ENCODE measurements around the gene DSCAML1.

Gene DSCAML1

GRCh38 chr11:117715801-117716200 lies 81.2 kb downstream of the DSCAML1 start:
- TF ChIP-seq FOXP2 (optimal IDR thresholded peaks at IDR 0.05; ENCODE audit: borderline replicate concordance, extremely low read depth, extremely low read length, insufficient read depth) (no peak), REST (IDR thresholded peaks at IDR 0.05; ENCODE audit: insufficient read depth in 1 of 2, low read depth in 2 of 2, low read length in 2 of 2) (no peak), TAF1 (IDR thresholded peaks at IDR 0.05; ENCODE audit: borderline replicate concordance, insufficient read depth, low read length) (no peak), POLR2AphosphoS5 (IDR thresholded peaks at IDR 0.05; ENCODE audit: low read depth, low read length) (no peak), SIN3A (IDR thresholded peaks at IDR 0.05; ENCODE audit: borderline replicate concordance, insufficient read depth, low read length) (no peak)

- TF ChIP-seq REST (IDR thresholded peaks at IDR 0.05; ENCODE audit: insufficient read depth in 1 of 2, low read depth in 2 of 2, low read length in 2 of 2) (no peak), POLR2AphosphoS5 (IDR thresholded peaks at IDR 0.05; ENCODE audit: low read depth, low read length) (no peak), SIN3A (IDR thresholded peaks at IDR 0.05; ENCODE audit: borderline replicate concordance, insufficient read depth, low read length) (no peak), TAF1 (IDR thresholded peaks at IDR 0.05; ENCODE audit: borderline replicate concordance, insufficient read depth, low read length) (no peak), FOXP2 (optimal IDR thresholded peaks at IDR 0.05; ENCODE audit: borderline replicate concordance, extremely low read depth, extremely low read length, insufficient read depth) (no peak)
Measured at GRCh38 chr11:117713538-117713991, 83.5 kb downstream of the DSCAML1 start.

- TF ChIP-seq FOXP2 (optimal IDR thresholded peaks at IDR 0.05; ENCODE audit: borderline replicate concordance, extremely low read depth, extremely low read length, insufficient read depth), result no peak
- TF ChIP-seq SIN3A (IDR thresholded peaks at IDR 0.05; ENCODE audit: borderline replicate concordance, insufficient read depth, low read length), result no peak
- TF ChIP-seq TAF1 (IDR thresholded peaks at IDR 0.05; ENCODE audit: borderline replicate concordance, insufficient read depth, low read length), result no peak
- TF ChIP-seq REST (IDR thresholded peaks at IDR 0.05; ENCODE audit: insufficient read depth in 1 of 2, low read depth in 2 of 2, low read length in 2 of 2), result no peak
- TF ChIP-seq POLR2AphosphoS5 (IDR thresholded peaks at IDR 0.05; ENCODE audit: low read depth, low read length), result no peak
Measured at GRCh38 chr11:117712530-117712929, 84.5 kb downstream of the DSCAML1 start.

GRCh38 chr11:117711331-117711730 lies 85.7 kb downstream of the DSCAML1 start:
- no peak for TF ChIP-seq TAF1 (IDR thresholded peaks at IDR 0.05; ENCODE audit: borderline replicate concordance, insufficient read depth, low read length)
- no peak for TF ChIP-seq FOXP2 (optimal IDR thresholded peaks at IDR 0.05; ENCODE audit: borderline replicate concordance, extremely low read depth, extremely low read length, insufficient read depth)
- no peak for TF ChIP-seq REST (IDR thresholded peaks at IDR 0.05; ENCODE audit: insufficient read depth in 1 of 2, low read depth in 2 of 2, low read length in 2 of 2)
- no peak for TF ChIP-seq POLR2AphosphoS5 (IDR thresholded peaks at IDR 0.05; ENCODE audit: low read depth, low read length)
- no peak for TF ChIP-seq SIN3A (IDR thresholded peaks at IDR 0.05; ENCODE audit: borderline replicate concordance, insufficient read depth, low read length)

- TF ChIP-seq TAF1 (IDR thresholded peaks at IDR 0.05; ENCODE audit: borderline replicate concordance, insufficient read depth, low read length) (no peak), POLR2AphosphoS5 (IDR thresholded peaks at IDR 0.05; ENCODE audit: low read depth, low read length) (no peak), FOXP2 (optimal IDR thresholded peaks at IDR 0.05; ENCODE audit: borderline replicate concordance, extremely low read depth, extremely low read length, insufficient read depth) (no peak), REST (IDR thresholded peaks at IDR 0.05; ENCODE audit: insufficient read depth in 1 of 2, low read depth in 2 of 2, low read length in 2 of 2) (no peak), SIN3A (IDR thresholded peaks at IDR 0.05; ENCODE audit: borderline replicate concordance, insufficient read depth, low read length) (no peak)
Measured at GRCh38 chr11:117710211-117710610, 86.8 kb downstream of the DSCAML1 start.
